Neural crest cell (in vitro differentiated cells): ENCODE data around the gene RALGAPB. TPM values are rescaled to one million over a fixed set of nuclear protein-coding genes. Genes with fewer than 3 reads are reported as not detected.

ENCODE experiments used
- DNase-seq: peaks from one replicate; pipeline ENCODE4 v3.0.0; 2021; ENCODE audit warnings: low read depth, mixed read lengths, low spot score
- H3K27ac Mint-ChIP-seq: one replicate; pipeline ENCODE4 v1.8.0; 2021; ENCODE audit warnings: mild to moderate bottlenecking, mixed read lengths; ENCODE audit not compliant: unreplicated experiment
- H3K27me3 Mint-ChIP-seq: 2 replicates; pipeline ENCODE4 v1.8.0; 2021; ENCODE audit warnings: low read depth, mild to moderate bottlenecking, mixed read lengths
- H3K36me3 Mint-ChIP-seq: 2 replicates; pipeline ENCODE4 v1.8.0; 2021; ENCODE audit warnings: low read depth, mild to moderate bottlenecking, mixed read lengths
- H3K4me1 Mint-ChIP-seq: 2 replicates; pipeline ENCODE4 v1.8.0; 2021; ENCODE audit warnings: mixed read lengths
- H3K4me3 Mint-ChIP-seq: one replicate; pipeline ENCODE4 v1.8.0; 2021; ENCODE audit warnings: mild to moderate bottlenecking, mixed read lengths
- H3K9me3 Mint-ChIP-seq: 2 replicates; pipeline ENCODE4 v1.8.0; 2021; ENCODE audit warnings: mixed read lengths
- total RNA-seq: library from RNA; stranded (reverse); gene quantifications from 2 replicates; pipeline ENCODE4 v1.2.1, GENCODE V29; 2021
- TF ChIP-seq, protein P1 (sequence below): fragments of 200-600 bp; sonication (generic); conservative IDR thresholded peaks from 2 replicates; pipeline ENCODE4 v1.5.0; 2021; ENCODE audit warnings: antibody characterized with exemption, mild to moderate bottlenecking

Gene RALGAPB
- total RNA-seq, 1 donor from 2014 or later, result 34.7 TPM

DNA sequence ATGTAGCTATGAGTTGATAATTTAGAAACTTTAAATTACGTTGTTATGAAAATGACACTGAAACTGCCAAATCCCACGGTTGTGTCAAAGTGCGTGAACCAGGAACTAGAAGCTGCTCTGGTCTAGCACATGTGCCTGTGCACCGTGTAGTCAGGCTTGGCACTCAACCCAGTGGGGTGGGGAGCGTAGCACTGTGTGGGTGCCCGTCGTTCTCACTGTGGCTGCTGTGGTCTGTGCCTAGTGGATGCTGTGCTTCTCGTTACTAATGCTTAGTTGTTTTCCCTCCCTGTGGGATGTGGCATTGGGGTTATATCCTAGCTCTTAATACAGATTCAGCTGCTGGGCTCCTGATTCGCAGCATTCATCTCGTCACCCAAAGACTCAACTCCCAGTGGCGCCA, 62.1 kb downstream of the RALGAPB start:
- H3K9me3 Mint-ChIP-seq, result peaks cover 2% of the 10 kb centered on the region
- TF ChIP-seq, protein P1, sequence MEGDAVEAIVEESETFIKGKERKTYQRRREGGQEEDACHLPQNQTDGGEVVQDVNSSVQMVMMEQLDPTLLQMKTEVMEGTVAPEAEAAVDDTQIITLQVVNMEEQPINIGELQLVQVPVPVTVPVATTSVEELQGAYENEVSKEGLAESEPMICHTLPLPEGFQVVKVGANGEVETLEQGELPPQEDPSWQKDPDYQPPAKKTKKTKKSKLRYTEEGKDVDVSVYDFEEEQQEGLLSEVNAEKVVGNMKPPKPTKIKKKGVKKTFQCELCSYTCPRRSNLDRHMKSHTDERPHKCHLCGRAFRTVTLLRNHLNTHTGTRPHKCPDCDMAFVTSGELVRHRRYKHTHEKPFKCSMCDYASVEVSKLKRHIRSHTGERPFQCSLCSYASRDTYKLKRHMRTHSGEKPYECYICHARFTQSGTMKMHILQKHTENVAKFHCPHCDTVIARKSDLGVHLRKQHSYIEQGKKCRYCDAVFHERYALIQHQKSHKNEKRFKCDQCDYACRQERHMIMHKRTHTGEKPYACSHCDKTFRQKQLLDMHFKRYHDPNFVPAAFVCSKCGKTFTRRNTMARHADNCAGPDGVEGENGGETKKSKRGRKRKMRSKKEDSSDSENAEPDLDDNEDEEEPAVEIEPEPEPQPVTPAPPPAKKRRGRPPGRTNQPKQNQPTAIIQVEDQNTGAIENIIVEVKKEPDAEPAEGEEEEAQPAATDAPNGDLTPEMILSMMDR, result no peak
- no peaks in the 10 kb centered on the region for H3K27me3 Mint-ChIP-seq
- peaks cover 19% of the 10 kb centered on the region for H3K36me3 Mint-ChIP-seq
- H3K4me3 Mint-ChIP-seq, result no peak overlapping the region
- no peak overlapping the region for H3K27ac Mint-ChIP-seq
- H3K4me1 Mint-ChIP-seq, result no peaks in the 10 kb centered on the region
- no peak for DNase-seq

GRCh38 chr20:38536310-38536709, 63.7 kb downstream of the RALGAPB start:
- DNase-seq, result no peak
- Mint-ChIP-seq H3K9me3 (peaks cover 2% of the 10 kb centered on the region), H3K4me1 (no peaks in the 10 kb centered on the region), H3K27ac (no peak overlapping the region), H3K27me3 (no peaks in the 10 kb centered on the region), H3K36me3 (peaks cover 19% of the 10 kb centered on the region), H3K4me3 (no peak overlapping the region)
- TF ChIP-seq, protein P1, result no peak

DNA sequence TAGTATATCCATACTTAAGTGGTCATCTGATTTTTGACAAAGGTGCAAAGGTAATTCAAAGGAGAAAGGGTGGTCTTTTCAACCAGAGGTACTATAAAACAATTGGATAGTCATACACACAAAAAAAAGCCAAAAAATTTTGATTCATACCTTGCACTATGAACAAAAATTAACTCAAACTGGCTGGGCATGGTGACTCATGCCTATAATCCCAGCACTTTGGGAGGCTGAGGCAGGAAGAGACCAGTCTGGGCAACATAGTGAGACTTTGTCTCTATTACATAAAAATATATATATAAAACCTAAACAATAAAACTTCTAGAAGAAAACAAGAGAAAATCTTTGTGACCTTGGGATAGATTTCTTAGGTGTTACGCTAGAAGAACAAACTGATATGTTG, 64.5 kb downstream of the RALGAPB start:
- Mint-ChIP-seq H3K9me3 (peaks cover 2% of the 10 kb centered on the region), H3K4me1 (no peaks in the 10 kb centered on the region), H3K36me3 (peaks cover 19% of the 10 kb centered on the region), H3K27me3 (no peaks in the 10 kb centered on the region), H3K27ac (no peak overlapping the region), H3K4me3 (no peak overlapping the region)
- no peak for DNase-seq
- TF ChIP-seq, protein P1, result no peak

DNA sequence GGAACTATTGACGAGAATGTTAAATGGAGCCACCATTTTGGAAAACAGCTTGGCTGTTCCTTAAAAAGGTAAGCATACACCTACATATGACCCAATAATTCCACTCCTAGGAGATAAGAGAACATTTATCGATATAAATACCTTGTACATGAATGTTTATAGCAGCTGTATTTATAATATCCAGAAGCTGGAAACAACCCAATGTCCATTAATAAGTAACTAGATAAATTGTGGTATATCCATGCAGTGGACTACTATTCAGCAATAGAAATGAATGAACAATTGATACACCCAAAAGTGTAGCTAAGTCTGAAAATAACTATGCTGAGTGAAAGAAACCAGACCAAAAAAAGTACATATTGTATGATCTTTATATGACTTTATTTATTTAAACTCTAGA, 66.1 kb downstream of the RALGAPB start:
- DNase-seq, result no peak
- H3K27me3 Mint-ChIP-seq, result no peaks in the 10 kb centered on the region
- peaks cover 24% of the 10 kb centered on the region for H3K36me3 Mint-ChIP-seq
- H3K4me3 Mint-ChIP-seq, result no peak overlapping the region
- TF ChIP-seq, protein P1, result no peak
- H3K4me1 Mint-ChIP-seq, result no peaks in the 10 kb centered on the region
- no peak overlapping the region for H3K27ac Mint-ChIP-seq
- H3K9me3 Mint-ChIP-seq, result peaks cover 2% of the 10 kb centered on the region

GRCh38 chr20:38543014-38543906, 70.6 kb downstream of the RALGAPB start:
- Mint-ChIP-seq H3K9me3 (no peaks in the 10 kb centered on the region), H3K36me3 (peaks cover 12% of the 10 kb centered on the region), H3K27me3 (no peaks in the 10 kb centered on the region), H3K4me1 (no peaks in the 10 kb centered on the region), H3K4me3 (no peak overlapping the region), H3K27ac (no peak overlapping the region)
- DNase-seq, result no peak
- TF ChIP-seq, protein P1, result no peak
